Activated CD4-positive, alpha-beta T cell treated with anti-CD3 and anti-CD28 coated beads for 4 hours (primary cell): ENCODE data around the gene PLAGL1.
"Not testable (repeated sequence)": the region's sequence is repeated elsewhere in the genome, so short reads cannot be mapped to it uniquely, and the experiment has no call there.

Source experiments
- DNase-seq, 2 donors: peaks; one replicate each; pipeline ENCODE4 v3.0.0-alpha.2; 2020

The PLAGL1 gene

GRCh38 chr6:143934867-143935266, 73.2 kb downstream of the PLAGL1 start:
- DNase-seq: no peak

GRCh38 chr6:143934331-143934730, 73.7 kb downstream of the PLAGL1 start:
- no peak for DNase-seq

GRCh38 chr6:143929975-143930374, 78.1 kb downstream of the PLAGL1 start:
- no peak for DNase-seq

GRCh38 chr6:143928853-143929252, 79.2 kb downstream of the PLAGL1 start:
- no peak for DNase-seq

- not testable (repeated sequence) for DNase-seq
Measured at GRCh38 chr6:143917026-143917425, 91.0 kb downstream of the PLAGL1 start.

GRCh38 chr6:143912671-143913070, 95.4 kb downstream of the PLAGL1 start:
- DNase-seq: no peak

GRCh38 chr6:143911028-143911427, 97.0 kb downstream of the PLAGL1 start:
- no peak for DNase-seq

GRCh38 chr6:143902827-143903226, 105.2 kb downstream of the PLAGL1 start:
- no peak for DNase-seq

- no peak for DNase-seq
Measured at GRCh38 chr6:143901885-143902750, 105.9 kb downstream of the PLAGL1 start.

- no peak for DNase-seq
Measured at GRCh38 chr6:143900358-143900757, 107.7 kb downstream of the PLAGL1 start.

GRCh38 chr6:143896126-143896860, 111.8 kb downstream of the PLAGL1 start:
- DNase-seq: no peak

GRCh38 chr6:143894655-143895054, 113.4 kb downstream of the PLAGL1 start:
- no peak for DNase-seq
